Activated CD8-positive, alpha-beta memory T cell treated with anti-CD3 and anti-CD28 coated beads, Interleukin-2, amount 10 ng/mL, durations not matched to agents 7 days and 5 days (primary cell): ENCODE data around the gene ABTB2. TPM values are rescaled to one million over a fixed set of nuclear protein-coding genes. Genes with fewer than 3 reads are reported as not detected.

Source experiments
- ATAC-seq: fragments of 150-1000 bp; cut with Tn5 transposase; one replicate; pipeline ENCODE4 v1.10.0; 2021; ENCODE audit warnings: moderate library complexity
- CTCF ChIA-PET: fragments of 350-600 bp; sonication (Branson Sonifier 250); formaldehyde crosslinking; loops from one replicate; lab custom pipeline; 2021; ENCODE audit warnings: antibody characterized with exemption; lab: Charles Lee
- DNase-seq: peaks from one replicate; pipeline ENCODE4 v3.0.0-alpha.2; 2020
- H3K27ac Mint-ChIP-seq: one replicate; pipeline ENCODE4 v1.8.0; 2021; ENCODE audit warnings: mild to moderate bottlenecking, mixed read lengths
- H3K27me3 Mint-ChIP-seq: one replicate; pipeline ENCODE4 v1.8.0; 2021; ENCODE audit warnings: mixed read lengths
- H3K36me3 Mint-ChIP-seq: one replicate; pipeline ENCODE4 v1.8.0; 2021; ENCODE audit warnings: mild to moderate bottlenecking, mixed read lengths
- H3K4me1 Mint-ChIP-seq: one replicate; pipeline ENCODE4 v1.8.0; 2021; ENCODE audit warnings: mixed read lengths
- H3K4me3 Mint-ChIP-seq: one replicate; pipeline ENCODE4 v1.8.0; 2021; ENCODE audit warnings: mild to moderate bottlenecking, moderate library complexity, mixed read lengths
- H3K9me3 Mint-ChIP-seq: one replicate; pipeline ENCODE4 v1.8.0; 2022; ENCODE audit warnings: low read depth, mixed read lengths
- total RNA-seq, 2 experiments: library from RNA; stranded (reverse); gene quantifications; one replicate each; pipeline ENCODE4 v1.2.3, GENCODE V29; 2021

ABTB2 gene
- total RNA-seq, 2 experiments from 2014 or later, result 3.8 to 16.8 TPM

- Mint-ChIP-seq H3K27me3 (no peaks in the 10 kb centered on the region), H3K27ac (no peak overlapping the region), H3K36me3 (peaks cover 3% of the 10 kb centered on the region), H3K4me1 (peaks cover 41% of the 10 kb centered on the region), H3K4me3 (no peak overlapping the region), H3K9me3 (no peaks in the 10 kb centered on the region)
- CTCF ChIA-PET, result no interaction called here
- DNase-seq (no peak), ATAC-seq (no peak)
These were observed 197.6 kb downstream of the ABTB2 start for GRCh38 chr11:34160049-34160721.

- peak; percentile 82 for DNase-seq
- Mint-ChIP-seq H3K27ac (peak overlapping the region; percentile 69), H3K4me1 (peaks cover 42% of the 10 kb centered on the region), H3K4me3 (no peak overlapping the region), H3K36me3 (peaks cover 3% of the 10 kb centered on the region), H3K27me3 (no peaks in the 10 kb centered on the region), H3K9me3 (no peaks in the 10 kb centered on the region)
- peak; percentile 49 for ATAC-seq
- CTCF ChIA-PET, result interaction anchor here (1.0 to 2.1 kb wide), 4 partner anchors 16 to 161 kb away, joined by 3 to 9 read pairs (median 4); no protein-coding TSS in a partner anchor
These were observed 199.1 kb downstream of the ABTB2 start for GRCh38 chr11:34158661-34159060.

GRCh38 chr11:34157163-34157562 lies 200.6 kb downstream of the ABTB2 start:
- ATAC-seq (no peak), DNase-seq (no peak)
- Mint-ChIP-seq H3K36me3 (peaks cover 3% of the 10 kb centered on the region), H3K4me1 (peaks cover 44% of the 10 kb centered on the region), H3K27ac (no peak overlapping the region), H3K9me3 (no peaks in the 10 kb centered on the region), H3K4me3 (no peak overlapping the region), H3K27me3 (no peaks in the 10 kb centered on the region)
- CTCF ChIA-PET, result interaction anchor here (2.8 kb wide), 1 partner anchor 17 kb away, joined by 9 read pairs; no protein-coding TSS in a partner anchor

GRCh38 chr11:34155757-34156062 lies 202.1 kb downstream of the ABTB2 start:
- Mint-ChIP-seq H3K27ac (no peak overlapping the region), H3K4me3 (no peak overlapping the region), H3K27me3 (no peaks in the 10 kb centered on the region), H3K9me3 (no peaks in the 10 kb centered on the region), H3K4me1 (peaks cover 29% of the 10 kb centered on the region), H3K36me3 (peaks cover 3% of the 10 kb centered on the region)
- CTCF ChIA-PET, result interaction anchor here (1.6 to 2.8 kb wide), 2 partner anchors 19 to 159 kb away, joined by 4 to 9 read pairs; no protein-coding TSS in a partner anchor
- ATAC-seq, result no peak
- no peak for DNase-seq

GRCh38 chr11:34155057-34155756 lies 202.6 kb downstream of the ABTB2 start:
- no peak overlapping the region for H3K4me3 Mint-ChIP-seq
- peaks cover 29% of the 10 kb centered on the region for H3K4me1 Mint-ChIP-seq
- H3K27ac Mint-ChIP-seq, result no peak overlapping the region
- CTCF ChIA-PET, result interaction anchor here (1.6 to 2.8 kb wide), 2 partner anchors 19 to 158 kb away, joined by 4 to 9 read pairs; no protein-coding TSS in a partner anchor
- DNase-seq (no peak), ATAC-seq (no peak)
- H3K27me3 Mint-ChIP-seq, result no peaks in the 10 kb centered on the region
- H3K9me3 Mint-ChIP-seq, result no peaks in the 10 kb centered on the region
- H3K36me3 Mint-ChIP-seq, result peaks cover 3% of the 10 kb centered on the region

- CTCF ChIA-PET, result interaction anchor here (0.8 to 1.6 kb wide), 2 partner anchors 52 to 157 kb away, joined by 3 to 4 read pairs; no protein-coding TSS in a partner anchor
- Mint-ChIP-seq H3K9me3 (no peaks in the 10 kb centered on the region), H3K36me3 (peaks cover 3% of the 10 kb centered on the region), H3K27ac (no peak overlapping the region), H3K4me3 (no peak overlapping the region), H3K4me1 (peaks cover 21% of the 10 kb centered on the region), H3K27me3 (no peaks in the 10 kb centered on the region)
- DNase-seq (no peak), ATAC-seq (no peak)
These were observed 203.5 kb downstream of the ABTB2 start for GRCh38 chr11:34154059-34154875.

- H3K27me3 Mint-ChIP-seq, result no peaks in the 10 kb centered on the region
- CTCF ChIA-PET, result interaction anchor here (0.6 to 2.4 kb wide), 2 partner anchors 22 to 95 kb away, joined by 3 to 9 read pairs; no protein-coding TSS in a partner anchor
- peaks cover 2% of the 10 kb centered on the region for H3K36me3 Mint-ChIP-seq
- peak overlapping the region; percentile 36 for H3K27ac Mint-ChIP-seq
- no peak for DNase-seq
- H3K9me3 Mint-ChIP-seq, result no peaks in the 10 kb centered on the region
- H3K4me1 Mint-ChIP-seq, result peaks cover 6% of the 10 kb centered on the region
- H3K4me3 Mint-ChIP-seq, result no peak overlapping the region
- ATAC-seq, result no peak
These were observed 205.6 kb downstream of the ABTB2 start for GRCh38 chr11:34151916-34152845.

GRCh38 chr11:34151166-34151565 lies 206.6 kb downstream of the ABTB2 start:
- DNase-seq (no peak), ATAC-seq (no peak)
- Mint-ChIP-seq H3K27me3 (no peaks in the 10 kb centered on the region), H3K27ac (no peak overlapping the region), H3K4me3 (no peak overlapping the region), H3K36me3 (peaks cover 8% of the 10 kb centered on the region), H3K4me1 (peaks cover 6% of the 10 kb centered on the region), H3K9me3 (no peaks in the 10 kb centered on the region)
- CTCF ChIA-PET, result interaction anchor here (1.5 to 2.4 kb wide), 2 partner anchors 23 to 154 kb away, joined by 3 to 9 read pairs; no protein-coding TSS in a partner anchor

- CTCF ChIA-PET, result interaction anchor here (0.7 to 2.4 kb wide), 6 partner anchors 19 to 212 kb away, joined by 3 to 9 read pairs (median 4); partner anchors contain the start of gene ABTB2
- Mint-ChIP-seq H3K27ac (no peak overlapping the region), H3K4me3 (no peak overlapping the region), H3K27me3 (no peaks in the 10 kb centered on the region), H3K9me3 (no peaks in the 10 kb centered on the region), H3K36me3 (peaks cover 13% of the 10 kb centered on the region), H3K4me1 (peaks cover 6% of the 10 kb centered on the region)
- DNase-seq (no peak), ATAC-seq (no peak)
These were observed 207.2 kb downstream of the ABTB2 start for GRCh38 chr11:34150494-34151151.

- DNase-seq, result no peak
- H3K27ac Mint-ChIP-seq, result peak overlapping the region; percentile 23
- H3K4me1 Mint-ChIP-seq, result peaks cover 6% of the 10 kb centered on the region
- CTCF ChIA-PET, result interaction anchor here (0.7 to 1.6 kb wide), 4 partner anchors 24 to 213 kb away, joined by 3 to 5 read pairs (median 3); partner anchors contain the start of gene ABTB2
- H3K27me3 Mint-ChIP-seq, result no peaks in the 10 kb centered on the region
- no peaks in the 10 kb centered on the region for H3K9me3 Mint-ChIP-seq
- no peak overlapping the region for H3K4me3 Mint-ChIP-seq
- no peak for ATAC-seq
- peaks cover 15% of the 10 kb centered on the region for H3K36me3 Mint-ChIP-seq
These were observed 208.0 kb downstream of the ABTB2 start for GRCh38 chr11:34149786-34150185.

GRCh38 chr11:34149274-34149673 lies 208.5 kb downstream of the ABTB2 start:
- Mint-ChIP-seq H3K27me3 (no peaks in the 10 kb centered on the region), H3K4me3 (no peak overlapping the region), H3K4me1 (peaks cover 6% of the 10 kb centered on the region), H3K9me3 (no peaks in the 10 kb centered on the region), H3K36me3 (peaks cover 18% of the 10 kb centered on the region), H3K27ac (no peak overlapping the region)
- CTCF ChIA-PET, result interaction anchor here (1.6 kb wide), 1 partner anchor 209 kb away, joined by 5 read pairs; the partner anchor contains the start of gene ABTB2
- no peak for DNase-seq
- ATAC-seq, result no peak
